Right lobe of liver (tissue), 6 donors: ENCODE results near the gene MAST3. TPM values are rescaled to one million over a fixed set of nuclear protein-coding genes. Genes with fewer than 3 reads are reported as not detected.
"Not testable (repeated sequence)": the region's sequence is repeated elsewhere in the genome, so short reads cannot be mapped to it uniquely, and the experiment has no call there.

ENCODE experiments used
- ATAC-seq, 4 donors: fragments of 200-7000 bp; cut with Tn5 transposase; one replicate each; pipeline ENCODE4 v1.9.1; 2020; ENCODE audit warnings: mild to moderate bottlenecking in 4 of 4, moderate library complexity in 4 of 4
- DNase-seq, 3 donors: peaks; one replicate each; pipeline ENCODE4 v3.0.0-alpha.2; 2020
- H3K27ac ChIP-seq, 3 donors: fragments of 200-600 bp; one replicate each; pipeline ENCODE4 v1.8.0; 2022
- H3K27me3 ChIP-seq, 2 donors: fragments of 200-600 bp; one replicate each; pipeline ENCODE4 v1.8.0; 2022
- H3K36me3 ChIP-seq, 4 donors: fragments of 200-600 bp; sonication (generic) in 1 of 4; one replicate each; pipeline versions ENCODE4 v1.5.1 to v1.8.0; 2017 to 2022; ENCODE audit warnings: control low read depth in 1 of 4
- H3K4me1 ChIP-seq, 4 donors: fragments of 200-600 bp; sonication (generic) in 1 of 4; one replicate each; pipeline versions ENCODE4 v1.5.1 to v1.8.0; 2017 to 2022; ENCODE audit warnings: control low read depth in 1 of 4
- H3K4me3 ChIP-seq, 3 donors: fragments of 200-600 bp; one replicate each; pipeline ENCODE4 v1.8.0; 2022
- H3K9me3 ChIP-seq, 4 donors: fragments of 200-600 bp; sonication (generic) in 1 of 4; one replicate each; pipeline versions ENCODE4 v1.5.1 to v1.8.0; 2017 to 2022; ENCODE audit warnings: control low read depth in 1 of 4
- POLR2A ChIP-seq: fragments of 450-650 bp; IDR thresholded peaks from one replicate; pipeline ENCODE4 v1.6.1; 2017; ENCODE audit warnings: antibody characterized with exemption, mild to moderate bottlenecking
- WGBS: methylation state at CpG from one replicate; pipeline ENCODE4 v1.1.6; 2018; ENCODE audit warnings: low coverage, low lambda C conversion rate; ENCODE audit not compliant: insufficient coverage; ENCODE audit errors: missing lambda C conversion rate; 5-methylcytosine and 5-hydroxymethylcytosine counted together
- intact Hi-C, 2 donors: fragments of 100-400 bp; cut with DNase I; formaldehyde crosslinking; loops; one replicate each; pipeline versions ENCODE4 v1.11.2 to v1.14.1; 2022
- total RNA-seq, 6 experiments: library from RNA; depleted of rRNA in 2 of 6; stranded (reverse); fragments of >200 nt in 2 of 6; fragmentation: NEBNext Ultra II Directional in 3 of 6; extraction: Animal tissue kit (Norgen Biotek cat#: 25700) in 3 of 6; gene quantifications; one replicate each; pipeline versions ENCODE4 v1.1.0 to v1.2.4, GENCODE V29; 2016 to 2023
- TF ChIP-seq, protein P1 (sequence below), 4 donors: fragments of 200-600 bp in 3 of 4; fragments of 450-650 bp in 1 of 4; IDR thresholded peaks; one replicate each; pipeline versions ENCODE4 v1.5.1 to v1.8.0; 2016 to 2022; ENCODE audit warnings: antibody characterized with exemption in 4 of 4, mild to moderate bottlenecking in 2 of 4
- donor health status: DM: no; HTN: yes; CAD: no.
- donor health status: DM: no; HTN: no; CAD: no.
- donor health status: DM: no; HTN: no; CAD: no.
- donor health status: DM: no; HTN: yes; CAD: no.
- donor health status: DM: no; HTN: yes; CAD: no.

MAST3 gene
- total RNA-seq, 6 experiments from 2014 or later, result 8.0 to 17.9 (median 10.0) TPM

DNA sequence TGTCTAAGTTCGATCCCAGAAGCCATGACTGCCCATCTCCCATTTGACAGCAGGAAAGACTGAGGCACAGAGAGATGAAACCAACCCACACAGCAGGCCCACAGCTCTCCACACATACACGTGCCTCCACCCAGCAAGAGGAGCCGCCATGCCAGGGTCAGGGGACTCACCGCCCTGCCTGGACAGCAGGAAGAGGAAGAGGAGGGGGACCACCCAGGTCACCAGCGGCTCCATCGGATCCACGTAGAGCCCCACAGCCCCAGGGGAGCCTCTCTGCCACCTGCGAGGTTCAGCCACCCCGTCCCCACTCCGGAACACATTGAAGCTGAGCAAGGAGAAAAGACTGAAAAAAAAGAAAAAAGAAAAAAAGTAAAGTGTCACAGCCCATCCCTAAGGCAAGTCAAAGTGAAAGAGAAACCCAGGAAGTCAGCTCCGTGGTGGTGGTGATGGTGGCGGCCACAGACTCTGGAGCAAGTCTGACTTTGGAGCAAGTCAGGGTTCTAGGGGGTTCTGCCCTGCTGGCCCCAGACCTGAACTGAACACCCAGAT, 10.9 kb upstream of the MAST3 start, which contains the start of gene IL12RB1:
IL12RB1 (minus strand) TSS at position 345 of the 549 bp plus-strand sequence; CDS start at position 234, 111 bp downstream.
- H3K27ac ChIP-seq, result peak within 1 kb of the TSS; percentile 16 to 37 (median 26)
- H3K36me3 ChIP-seq, result no peaks in the 10 kb centered on the region
- no peaks in the 10 kb centered on the region for H3K27me3 ChIP-seq
- TF ChIP-seq POLR2A, result no peak
- TF ChIP-seq, protein P1, sequence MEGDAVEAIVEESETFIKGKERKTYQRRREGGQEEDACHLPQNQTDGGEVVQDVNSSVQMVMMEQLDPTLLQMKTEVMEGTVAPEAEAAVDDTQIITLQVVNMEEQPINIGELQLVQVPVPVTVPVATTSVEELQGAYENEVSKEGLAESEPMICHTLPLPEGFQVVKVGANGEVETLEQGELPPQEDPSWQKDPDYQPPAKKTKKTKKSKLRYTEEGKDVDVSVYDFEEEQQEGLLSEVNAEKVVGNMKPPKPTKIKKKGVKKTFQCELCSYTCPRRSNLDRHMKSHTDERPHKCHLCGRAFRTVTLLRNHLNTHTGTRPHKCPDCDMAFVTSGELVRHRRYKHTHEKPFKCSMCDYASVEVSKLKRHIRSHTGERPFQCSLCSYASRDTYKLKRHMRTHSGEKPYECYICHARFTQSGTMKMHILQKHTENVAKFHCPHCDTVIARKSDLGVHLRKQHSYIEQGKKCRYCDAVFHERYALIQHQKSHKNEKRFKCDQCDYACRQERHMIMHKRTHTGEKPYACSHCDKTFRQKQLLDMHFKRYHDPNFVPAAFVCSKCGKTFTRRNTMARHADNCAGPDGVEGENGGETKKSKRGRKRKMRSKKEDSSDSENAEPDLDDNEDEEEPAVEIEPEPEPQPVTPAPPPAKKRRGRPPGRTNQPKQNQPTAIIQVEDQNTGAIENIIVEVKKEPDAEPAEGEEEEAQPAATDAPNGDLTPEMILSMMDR (IDR thresholded peaks at IDR 0.05), result no peak
- ATAC-seq (peak; percentile 40 to 55 (median 48)), DNase-seq (no peak)
- H3K9me3 ChIP-seq, result peaks cover 0 to 2% (median 0%) of the 10 kb centered on the region in 4 donors
- intact Hi-C loops, result no loop called here
- H3K4me1 ChIP-seq, result no peaks in the 10 kb centered on the region
- 35% methylated on average over 12 of the region's 12 CpGs for WGBS
- H3K4me3 ChIP-seq, result peak within 1 kb of the TSS; percentile 27 to 44 (median 32)

DNA sequence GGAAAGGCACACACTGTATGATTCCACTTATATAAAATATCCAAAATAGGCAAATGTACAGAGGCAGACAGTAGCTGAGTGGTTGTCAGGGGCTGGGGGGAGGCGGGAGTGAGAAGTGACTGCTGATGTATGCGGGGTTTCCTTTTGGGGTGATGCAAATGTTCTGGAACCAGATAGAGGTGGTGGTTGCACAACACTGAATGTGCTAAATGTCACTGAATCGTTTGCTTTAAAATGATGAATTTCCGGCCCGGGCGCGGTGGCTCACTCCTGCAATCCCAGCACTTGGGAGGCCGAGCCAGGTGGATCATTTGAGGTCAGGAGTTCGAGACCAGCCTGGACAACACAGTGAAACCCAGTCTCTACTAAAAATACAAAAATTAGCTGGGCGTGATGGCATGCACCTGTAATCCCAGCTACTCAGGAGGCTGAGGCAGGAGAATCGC, 8.5 kb upstream of the MAST3 start:
- H3K4me1 ChIP-seq, H3K36me3 ChIP-seq, intact Hi-C loops, H3K27me3 ChIP-seq, H3K9me3 ChIP-seq, H3K4me3 ChIP-seq: not testable (repeated sequence)
- peak overlapping the region; percentile 34 to 55 (median 39) for H3K27ac ChIP-seq
- ATAC-seq (peak; percentile 31 to 53 (median 35)), DNase-seq (peak in 1 of 3 donors; percentile 47)
- 33% methylated on average over 10 of the region's 11 CpGs for WGBS

DNA sequence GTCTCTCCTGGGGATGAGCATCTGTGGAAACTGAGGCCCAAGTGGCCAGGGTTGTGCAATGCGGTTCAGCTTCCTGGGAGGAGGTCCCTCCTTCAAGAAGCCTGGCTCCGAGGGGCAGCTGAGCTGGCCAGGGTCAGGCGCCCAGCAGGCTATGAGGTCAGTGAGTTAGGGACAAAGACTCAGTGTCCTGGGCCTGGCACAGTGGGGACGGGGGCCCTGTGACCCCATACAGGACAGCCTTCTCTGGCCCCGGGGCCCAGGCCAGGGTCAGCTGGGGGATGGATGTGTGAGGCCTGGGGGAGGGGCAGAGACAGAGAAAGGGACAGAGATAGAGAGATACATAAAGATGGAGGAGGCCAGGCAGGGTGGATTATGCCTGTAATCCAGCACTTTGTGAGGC, 7.9 kb upstream of the MAST3 start:
- no peak for TF ChIP-seq POLR2A
- TF ChIP-seq, protein P1 (IDR thresholded peaks at IDR 0.05), result no peak
- H3K4me3 ChIP-seq, result no peak overlapping the region
- H3K36me3 ChIP-seq, result no peaks in the 10 kb centered on the region
- H3K9me3 ChIP-seq, result peaks cover 0 to 2% (median 0%) of the 10 kb centered on the region in 4 donors
- H3K4me1 ChIP-seq, result peaks cover 0 to 5% (median 0%) of the 10 kb centered on the region in 4 donors
- H3K27ac ChIP-seq, result peak overlapping the region; percentile 34 to 55 (median 39)
- H3K27me3 ChIP-seq, result no peaks in the 10 kb centered on the region
- 70% methylated on average over 4 of the region's 5 CpGs for WGBS
- intact Hi-C loops, result no loop called here
- ATAC-seq (no peak), DNase-seq (no peak)

DNA sequence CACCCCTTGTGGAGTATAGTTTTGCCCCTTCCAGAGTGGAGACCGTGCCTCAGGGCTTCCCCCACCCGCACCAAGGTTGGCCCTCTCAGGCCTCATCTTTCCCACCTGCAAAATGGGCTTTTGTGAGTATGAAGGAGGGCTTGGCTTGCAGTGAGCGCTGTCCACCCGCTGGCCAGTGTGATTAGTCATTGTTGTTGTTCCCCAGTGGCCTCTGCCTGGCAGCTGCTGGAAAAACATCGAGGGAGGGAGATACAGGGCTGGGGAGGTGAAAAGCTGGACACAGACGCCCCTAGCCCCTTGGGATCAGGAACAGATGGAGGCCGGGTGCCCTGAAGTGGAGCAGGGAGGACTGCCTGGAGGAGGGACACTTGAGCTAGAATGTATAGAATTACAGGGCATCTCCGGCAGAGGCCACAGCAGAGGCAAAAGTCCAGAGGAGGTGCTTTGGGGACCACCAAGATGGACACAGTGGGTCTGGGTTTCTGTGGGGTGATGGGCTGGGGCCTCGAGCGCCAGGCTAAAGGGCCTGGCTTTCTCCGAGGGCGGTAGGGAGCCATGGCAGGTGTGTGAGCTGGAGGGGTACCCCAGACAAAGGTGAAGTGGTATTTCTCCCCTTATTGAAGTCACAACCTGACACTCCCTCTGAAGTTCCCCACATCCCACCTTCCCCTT, 6.9 kb upstream of the MAST3 start:
- Histone ChIP-seq H3K4me1 (peaks cover 0 to 5% (median 0%) of the 10 kb centered on the region in 4 donors), H3K27me3 (no peaks in the 10 kb centered on the region), H3K4me3 (no peak overlapping the region), H3K9me3 (peaks cover 0 to 2% (median 0%) of the 10 kb centered on the region in 4 donors), H3K36me3 (no peaks in the 10 kb centered on the region), H3K27ac (peak overlapping the region in 2 of 3 donors; percentile 24 to 55)
- WGBS, result 67% methylated on average over 8 of the region's 12 CpGs
- intact Hi-C loops, result no loop called here
- ATAC-seq (peak in 2 of 4 donors; percentile 4 to 12), DNase-seq (no peak)
- TF ChIP-seq, protein P1 (IDR thresholded peaks at IDR 0.05), result no peak
- no peak for TF ChIP-seq POLR2A

DNA sequence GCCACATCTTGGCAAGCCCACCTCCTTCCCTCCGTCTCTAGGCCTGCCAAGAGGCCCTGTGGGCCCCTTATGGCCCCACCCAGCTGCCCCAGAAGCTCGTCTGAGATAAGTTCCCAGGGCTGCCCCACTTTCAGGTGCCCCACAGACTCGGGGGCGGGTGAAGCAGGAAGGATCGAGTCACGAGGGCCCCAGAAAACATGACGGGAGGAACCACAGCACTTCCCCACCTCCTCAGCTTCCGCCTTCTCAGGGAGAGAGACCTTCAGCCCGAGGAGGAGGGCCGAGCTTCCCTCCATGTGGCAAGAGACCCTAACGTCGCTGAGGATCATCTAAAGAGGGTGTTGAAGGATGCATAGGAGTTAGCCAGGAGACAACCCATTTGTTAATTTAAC, 6.4 kb upstream of the MAST3 start:
- Histone ChIP-seq H3K9me3 (peaks cover 0 to 2% (median 0%) of the 10 kb centered on the region in 4 donors), H3K27ac (peak overlapping the region in 2 of 3 donors; percentile 24 to 55), H3K4me3 (no peak overlapping the region), H3K27me3 (no peaks in the 10 kb centered on the region), H3K36me3 (no peaks in the 10 kb centered on the region), H3K4me1 (peaks cover 0 to 5% (median 0%) of the 10 kb centered on the region in 4 donors)
- 54% methylated on average over 8 of the region's 12 CpGs for WGBS
- ATAC-seq (peak; percentile 53 to 65 (median 56)), DNase-seq (peak; percentile 70 to 82 (median 72))
- intact Hi-C loops, result no loop called here
- TF ChIP-seq POLR2A, result no peak
- TF ChIP-seq, protein P1 (IDR thresholded peaks at IDR 0.05), result no peak
